SK-N-SH (cell line): Measurements from ENCODE around the gene MCF2L2.

Experiments used
- ELF1 ChIP-seq: IDR thresholded peaks from 2 replicates; pipeline ENCODE4 v1.4.0; 2012
- EP300 ChIP-seq, 2 experiments: IDR thresholded peaks; 2 replicates each; pipeline versions ENCODE4 v1.4.0 to v1.6.1; 2012; ENCODE audit warnings: borderline replicate concordance in 1 of 2, low read depth in 1 of 2, low read length in 1 of 2
- EZH2phosphoT487 ChIP-seq: fragments of 200-600 bp; sonication (generic); IDR thresholded peaks from 2 replicates; pipeline ENCODE4 v1.6.1; 2017; ENCODE audit warnings: low read depth, mixed run types, mild to moderate bottlenecking, antibody characterized with exemption, moderate library complexity, borderline replicate concordance
- POLR2AphosphoS5 ChIP-seq: IDR thresholded peaks from 2 replicates; pipeline ENCODE4 v1.6.1; 2012; ENCODE audit warnings: low read depth, low read length
- TAF1 ChIP-seq: IDR thresholded peaks from 2 replicates; pipeline ENCODE4 v1.6.1; 2012; ENCODE audit warnings: low read depth, mild to moderate bottlenecking, low read length, moderate library complexity, borderline replicate concordance
- TCF12 ChIP-seq: IDR thresholded peaks from 2 replicates; pipeline ENCODE4 v1.4.0; 2012
- TEAD4 ChIP-seq: IDR thresholded peaks from 2 replicates; pipeline ENCODE4 v1.4.0; 2012; ENCODE audit warnings: mild to moderate bottlenecking, borderline replicate concordance; ENCODE audit not compliant: insufficient read depth
- TF ChIP-seq, protein P1 (sequence below): IDR thresholded peaks from 2 replicates; pipeline ENCODE4 v1.4.0; 2012; ENCODE audit warnings: low read depth
- TF ChIP-seq, protein P2 (sequence below): IDR thresholded peaks from 2 replicates; pipeline ENCODE4 v1.4.0; 2012; ENCODE audit warnings: low read depth, borderline replicate concordance
- TF ChIP-seq, protein P3 (sequence below): fragments of 200-600 bp; sonication (generic); IDR thresholded peaks from 2 replicates; pipeline ENCODE4 v1.6.1; 2017; ENCODE audit warnings: antibody characterized with exemption, mild to moderate bottlenecking, moderate library complexity

DNA sequence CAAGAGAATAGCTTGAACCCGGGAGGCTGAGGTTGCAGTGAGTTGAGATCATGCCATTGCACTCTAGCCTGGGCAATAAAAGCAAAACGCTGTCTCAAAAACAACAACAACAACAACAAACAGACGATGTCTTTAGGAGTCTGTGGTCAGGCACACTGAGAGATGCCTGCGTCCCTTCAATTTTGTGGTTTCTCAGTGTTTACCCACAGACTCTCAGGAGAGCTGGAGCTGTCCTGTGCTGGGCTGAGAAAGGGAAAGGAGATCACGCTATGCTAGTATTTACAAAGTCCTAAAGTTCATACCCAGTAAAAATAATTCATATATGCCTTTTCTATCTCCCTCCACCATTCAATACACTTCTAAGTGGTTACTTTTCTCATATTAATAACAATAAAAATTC is 272.2 kb downstream of the MCF2L2 start:
- TF ChIP-seq TEAD4 (no peak), ELF1 (no peak), POLR2AphosphoS5 (no peak), EZH2phosphoT487 (no peak), TAF1 (no peak), EP300 (IDR thresholded peaks at IDR 0.05; ENCODE audit: borderline replicate concordance in 1 of 2, low read depth in 1 of 2, low read length in 1 of 2) (no peak), TCF12 (no peak)
- TF ChIP-seq, protein P1, sequence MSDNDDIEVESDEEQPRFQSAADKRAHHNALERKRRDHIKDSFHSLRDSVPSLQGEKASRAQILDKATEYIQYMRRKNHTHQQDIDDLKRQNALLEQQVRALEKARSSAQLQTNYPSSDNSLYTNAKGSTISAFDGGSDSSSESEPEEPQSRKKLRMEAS: no peak
- TF ChIP-seq, protein P2, sequence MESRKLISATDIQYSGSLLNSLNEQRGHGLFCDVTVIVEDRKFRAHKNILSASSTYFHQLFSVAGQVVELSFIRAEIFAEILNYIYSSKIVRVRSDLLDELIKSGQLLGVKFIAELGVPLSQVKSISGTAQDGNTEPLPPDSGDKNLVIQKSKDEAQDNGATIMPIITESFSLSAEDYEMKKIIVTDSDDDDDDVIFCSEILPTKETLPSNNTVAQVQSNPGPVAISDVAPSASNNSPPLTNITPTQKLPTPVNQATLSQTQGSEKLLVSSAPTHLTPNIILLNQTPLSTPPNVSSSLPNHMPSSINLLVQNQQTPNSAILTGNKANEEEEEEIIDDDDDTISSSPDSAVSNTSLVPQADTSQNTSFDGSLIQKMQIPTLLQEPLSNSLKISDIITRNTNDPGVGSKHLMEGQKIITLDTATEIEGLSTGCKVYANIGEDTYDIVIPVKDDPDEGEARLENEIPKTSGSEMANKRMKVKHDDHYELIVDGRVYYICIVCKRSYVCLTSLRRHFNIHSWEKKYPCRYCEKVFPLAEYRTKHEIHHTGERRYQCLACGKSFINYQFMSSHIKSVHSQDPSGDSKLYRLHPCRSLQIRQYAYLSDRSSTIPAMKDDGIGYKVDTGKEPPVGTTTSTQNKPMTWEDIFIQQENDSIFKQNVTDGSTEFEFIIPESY: no peak
- TF ChIP-seq, protein P3, sequence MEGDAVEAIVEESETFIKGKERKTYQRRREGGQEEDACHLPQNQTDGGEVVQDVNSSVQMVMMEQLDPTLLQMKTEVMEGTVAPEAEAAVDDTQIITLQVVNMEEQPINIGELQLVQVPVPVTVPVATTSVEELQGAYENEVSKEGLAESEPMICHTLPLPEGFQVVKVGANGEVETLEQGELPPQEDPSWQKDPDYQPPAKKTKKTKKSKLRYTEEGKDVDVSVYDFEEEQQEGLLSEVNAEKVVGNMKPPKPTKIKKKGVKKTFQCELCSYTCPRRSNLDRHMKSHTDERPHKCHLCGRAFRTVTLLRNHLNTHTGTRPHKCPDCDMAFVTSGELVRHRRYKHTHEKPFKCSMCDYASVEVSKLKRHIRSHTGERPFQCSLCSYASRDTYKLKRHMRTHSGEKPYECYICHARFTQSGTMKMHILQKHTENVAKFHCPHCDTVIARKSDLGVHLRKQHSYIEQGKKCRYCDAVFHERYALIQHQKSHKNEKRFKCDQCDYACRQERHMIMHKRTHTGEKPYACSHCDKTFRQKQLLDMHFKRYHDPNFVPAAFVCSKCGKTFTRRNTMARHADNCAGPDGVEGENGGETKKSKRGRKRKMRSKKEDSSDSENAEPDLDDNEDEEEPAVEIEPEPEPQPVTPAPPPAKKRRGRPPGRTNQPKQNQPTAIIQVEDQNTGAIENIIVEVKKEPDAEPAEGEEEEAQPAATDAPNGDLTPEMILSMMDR: no peak
